ENCODE data around the gene RFFL. TPM values are rescaled to one million over a fixed set of nuclear protein-coding genes. Genes with fewer than 3 reads are reported as not detected.

The RFFL gene
- total and polyA plus RNA-seq, 8 donors: 19.6 to 42.0 (median 22.2) TPM

- Histone ChIP-seq H3K27ac (peak overlapping the region; percentile 90 to 94), H3K9me3 (no peaks in the 10 kb centered on the region), H3K4me3 (peak overlapping the region; percentile 91 to 95), H3K36me3 (no peaks in the 10 kb centered on the region), H3K4me1 (peaks cover 0 to 50% of the 10 kb centered on the region in 2 donors), H3K27me3 (no peaks in the 10 kb centered on the region)
- no peak for TF ChIP-seq CTCF (IDR thresholded peaks at IDR 0.05)
- intact Hi-C loops (cut with DNase I): loop anchor here in 1 of 2 donors (10.0 kb wide), 1 partner anchor 83 kb away; no protein-coding TSS in a partner anchor
- DNase-seq (peak in 2 of 4 donors; percentile 37 to 43), ATAC-seq (peak; percentile 3)
These were observed 24.3 kb upstream of the RFFL start for GRCh38 chr17:35087731-35088355.

GRCh38 chr17:35086931-35087573 is 23.5 kb upstream of the RFFL start:
- ATAC-seq: no peak
- intact Hi-C loops (cut with DNase I): loop anchor here in 1 of 2 donors (10.0 kb wide), 1 partner anchor 82 kb away; no protein-coding TSS in a partner anchor
- TF ChIP-seq CTCF (IDR thresholded peaks at IDR 0.05): no peak
- H3K36me3 ChIP-seq: no peaks in the 10 kb centered on the region
- no peak overlapping the region for H3K27ac ChIP-seq
- DNase-seq: no peak
- H3K4me3 ChIP-seq: peak overlapping the region in 1 of 2 donors; percentile 95
- H3K9me3 ChIP-seq: no peaks in the 10 kb centered on the region
- H3K27me3 ChIP-seq: no peaks in the 10 kb centered on the region
- H3K4me1 ChIP-seq: peaks cover 4 to 58% of the 10 kb centered on the region in 2 donors

- H3K36me3 ChIP-seq: no peaks in the 10 kb centered on the region
- no peak for ATAC-seq
- TF ChIP-seq CTCF (IDR thresholded peaks at IDR 0.05): no peak
- no peaks in the 10 kb centered on the region for H3K27me3 ChIP-seq
- H3K9me3 ChIP-seq: no peaks in the 10 kb centered on the region
- intact Hi-C loops (cut with DNase I): loop anchor here in 1 of 2 donors (10.0 kb wide), 1 partner anchor 81 kb away; no protein-coding TSS in a partner anchor
- H3K4me3 ChIP-seq: no peak overlapping the region
- no peak for DNase-seq
- no peak overlapping the region for H3K27ac ChIP-seq
- H3K4me1 ChIP-seq: peaks cover 6 to 67% of the 10 kb centered on the region in 2 donors
These were observed 22.7 kb upstream of the RFFL start for GRCh38 chr17:35086164-35086563.

GRCh38 chr17:35084987-35085386 is 21.5 kb upstream of the RFFL start:
- Histone ChIP-seq H3K9me3 (no peaks in the 10 kb centered on the region), H3K27me3 (no peaks in the 10 kb centered on the region), H3K27ac (no peak overlapping the region), H3K4me3 (no peak overlapping the region), H3K36me3 (no peaks in the 10 kb centered on the region), H3K4me1 (peaks cover 6 to 74% of the 10 kb centered on the region in 2 donors)
- TF ChIP-seq CTCF (IDR thresholded peaks at IDR 0.05): no peak
- DNase-seq (no peak), ATAC-seq (no peak)
- intact Hi-C loops (cut with DNase I): loop anchor here in 1 of 2 donors (10.0 kb wide), 1 partner anchor 80 kb away; no protein-coding TSS in a partner anchor

- H3K9me3 ChIP-seq: no peaks in the 10 kb centered on the region
- H3K36me3 ChIP-seq: no peaks in the 10 kb centered on the region
- ATAC-seq: no peak
- no peak overlapping the region for H3K4me3 ChIP-seq
- no peak overlapping the region for H3K27ac ChIP-seq
- TF ChIP-seq CTCF (IDR thresholded peaks at IDR 0.05): no peak
- H3K27me3 ChIP-seq: no peaks in the 10 kb centered on the region
- intact Hi-C loops (cut with DNase I): loop anchor here in 1 of 2 donors (10.0 kb wide), 1 partner anchor 78 kb away; no protein-coding TSS in a partner anchor
- no peak for DNase-seq
- peaks cover 6 to 74% of the 10 kb centered on the region in 2 donors for H3K4me1 ChIP-seq
These were observed 19.6 kb upstream of the RFFL start for GRCh38 chr17:35083071-35083470.
